HCT116 (cell line): ENCODE data around the gene SRL. TPM values are rescaled to one million over a fixed set of nuclear protein-coding genes. Genes with fewer than 3 reads are reported as not detected.

ENCODE experiments used
- ATAC-seq: fragments of 200-7000 bp; cut with Tn5 transposase; 2 replicates; pipeline ENCODE4 v1.9.1; 2020; ENCODE audit warnings: mild to moderate bottlenecking, moderate library complexity
- BruUV-seq: library from RNA; stranded (reverse); fragments of 400-500 nt; replicated peaks from 2 replicates; lab custom pipeline; 2021; lab: Mats Ljungman, UMichigan
- CTCF ChIA-PET: fragments of 300-600 bp; sonication (Branson Sonifier 250); formaldehyde crosslinking; loops from one replicate; lab custom pipeline; 2021; ENCODE audit warnings: antibody characterized with exemption; lab: Charles Lee
- POLR2A ChIA-PET: fragments of 300-600, 350-600 bp; sonication (Branson Sonifier 250); formaldehyde crosslinking; loops from one replicate; lab custom pipeline; 2021; ENCODE audit warnings: antibody characterized with exemption; lab: Charles Lee
- RAD21 ChIA-PET, 2 experiments: fragments of 300-600 bp; sonication (Branson Sonifier 250); formaldehyde crosslinking; loops; one replicate each; lab custom pipeline; 2023; ENCODE audit warnings: low total read pairs in 2 of 2; ENCODE audit not compliant: uncharacterized antibody in 2 of 2, unreplicated experiment in 2 of 2, low non-redundant PET in 1 of 2; lab: Charles Lee
- DNase-seq: peaks from one replicate; pipeline ENCODE4 v3.0.0-alpha.2; 2010; ENCODE audit warnings: low read depth, low spot score
- H2AFZ ChIP-seq: fragments of 200-600 bp; shearing (Covaris generic), sonication (generic); 2 replicates; pipeline ENCODE4 v1.6.1; 2017; ENCODE audit warnings: low read depth, mixed run types, mixed read lengths, antibody characterized with exemption, low read length; ENCODE audit not compliant: poor library complexity, severe bottlenecking
- H3K27ac ChIP-seq: 2 replicates; pipeline ENCODE4 v1.5.1; 2012; ENCODE audit warnings: low read depth, low read length
- H3K27me3 ChIP-seq: fragments of 200-600 bp; sonication (generic); 2 replicates; pipeline ENCODE4 v1.6.1; 2016; ENCODE audit warnings: mixed run types, low read length, mixed read lengths; ENCODE audit not compliant: insufficient read depth
- H3K36me3 ChIP-seq, 2 experiments: fragments of 200-500 bp in 1 of 2; fragments of 200-600 bp in 1 of 2; sonication (Bioruptor generic) in 1 of 2; sonication (generic) in 1 of 2; 2 replicates each; pipeline versions ENCODE4 v1.5.1 to v1.6.1; 2014 to 2016; ENCODE audit warnings: low read length in 2 of 2, inconsistent platforms in 1 of 2, mixed read lengths in 1 of 2, mixed run types in 1 of 2; ENCODE audit not compliant: insufficient read depth in 2 of 2, control insufficient read depth in 1 of 2
- H3K4me1 ChIP-seq, 2 experiments: fragments of 200-600 bp in 1 of 2; sonication (generic) in 1 of 2; 2 replicates each; pipeline versions ENCODE4 v1.5.1 to v1.6.1; 2012 to 2017; ENCODE audit warnings: low read length in 2 of 2, inconsistent platforms in 1 of 2, mild to moderate bottlenecking in 1 of 2, mixed read lengths in 1 of 2, mixed run types in 1 of 2, moderate library complexity in 1 of 2; ENCODE audit not compliant: insufficient read depth in 2 of 2, control insufficient read depth in 1 of 2
- H3K4me2 ChIP-seq: fragments of 200-600 bp; sonication (generic); 2 replicates; pipeline ENCODE4 v1.6.1; 2017; ENCODE audit warnings: mixed run types, low read length, mixed read lengths
- H3K4me3 ChIP-seq, 2 experiments: fragments of 200-600 bp in 1 of 2; sonication (generic) in 1 of 2; replicated peaks in 1 of 2; 2 replicates each; pipeline ENCODE4 v1.5.1; 2011 to 2016; ENCODE audit warnings: low read length in 2 of 2, control low read depth in 1 of 2, low read depth in 1 of 2, mild to moderate bottlenecking in 1 of 2, mixed read lengths in 1 of 2, mixed run types in 1 of 2
- H3K79me2 ChIP-seq: fragments of 200-600 bp; sonication (generic); 2 replicates; pipeline ENCODE4 v1.6.1; 2017; ENCODE audit warnings: mild to moderate bottlenecking, mixed run types, low read length, moderate library complexity, mixed read lengths; ENCODE audit not compliant: insufficient read depth
- H3K9ac ChIP-seq: fragments of 200-600 bp; sonication (generic); 2 replicates; pipeline ENCODE4 v1.6.1; 2016; ENCODE audit warnings: low read length, mixed read lengths
- H3K9me2 ChIP-seq: fragments of 200-600 bp; sonication (generic), shearing (Covaris generic); 2 replicates; pipeline ENCODE4 v1.6.1; 2017; ENCODE audit warnings: mixed run types, mild to moderate bottlenecking, moderate library complexity; ENCODE audit not compliant: insufficient read depth
- H3K9me3 ChIP-seq, 2 experiments: fragments of 200-500 bp in 1 of 2; fragments of 200-600 bp in 1 of 2; sonication (Bioruptor generic) in 1 of 2; sonication (generic) in 1 of 2; 2 replicates each; pipeline ENCODE4 v1.6.1; 2014 to 2017; ENCODE audit warnings: low read length in 2 of 2, mixed read lengths in 2 of 2, inconsistent platforms in 1 of 2, low read depth in 1 of 2, mild to moderate bottlenecking in 1 of 2, mixed run types in 1 of 2, moderate library complexity in 1 of 2; ENCODE audit not compliant: control insufficient read depth in 1 of 2, insufficient read depth in 1 of 2
- H4K20me1 ChIP-seq: fragments of 200-600 bp; sonication (generic), shearing (Covaris generic); 2 replicates; pipeline ENCODE4 v1.6.1; 2017; ENCODE audit warnings: mixed run types, mild to moderate bottlenecking, moderate library complexity; ENCODE audit not compliant: insufficient read depth
- CBX3 ChIP-seq: IDR thresholded peaks from 2 replicates; pipeline ENCODE4 v1.6.1; 2012; ENCODE audit warnings: low read depth
- ELF1 ChIP-seq: IDR thresholded peaks from 2 replicates; pipeline ENCODE4 v1.6.1; 2012; ENCODE audit warnings: low read depth, borderline replicate concordance
- EZH2 ChIP-seq: fragments of 200-600 bp; sonication (generic); IDR thresholded peaks from 2 replicates; pipeline ENCODE4 v1.6.1; 2017; ENCODE audit warnings: antibody characterized with exemption, mixed run types
- FOSL1 ChIP-seq: IDR thresholded peaks from 2 replicates; pipeline ENCODE4 v1.6.1; 2012; ENCODE audit warnings: low read depth
- POLR2AphosphoS5 ChIP-seq: IDR thresholded peaks from 2 replicates; pipeline ENCODE4 v1.6.1; 2011; ENCODE audit warnings: mild to moderate bottlenecking, low read depth, low read length, moderate library complexity
- SIN3A ChIP-seq: IDR thresholded peaks from 2 replicates; pipeline ENCODE4 v1.6.1; 2012; ENCODE audit warnings: low read depth
- SP1 ChIP-seq: IDR thresholded peaks from 2 replicates; pipeline ENCODE4 v1.6.1; 2012; ENCODE audit warnings: low read depth
- SRF ChIP-seq: IDR thresholded peaks from 2 replicates; pipeline ENCODE4 v1.6.1; 2012; ENCODE audit warnings: low read depth
- TCF7L2 ChIP-seq: IDR thresholded peaks from 2 replicates; pipeline ENCODE4 v1.7.0; 2011; ENCODE audit warnings: borderline replicate concordance, inconsistent platforms; ENCODE audit not compliant: insufficient read depth, insufficient read length; ENCODE audit errors: extremely low read depth
- YY1 ChIP-seq: IDR thresholded peaks from 2 replicates; pipeline ENCODE4 v1.6.1; 2011; ENCODE audit warnings: low read length, low read depth, moderate library complexity, mild to moderate bottlenecking; ENCODE audit not compliant: insufficient replicate concordance; ENCODE audit errors: extremely low read depth
- ZNF274 ChIP-seq: fragments of 200-500 bp; sonication (Bioruptor generic); IDR thresholded peaks from 2 replicates; pipeline ENCODE4 v1.6.1; 2014; ENCODE audit warnings: mild to moderate bottlenecking, low read depth, low read length, inconsistent platforms
- intact Hi-C: fragments of 100-400 bp; cut with micrococcal nuclease; formaldehyde crosslinking; loops from 2 replicates; pipeline ENCODE4 v1.10.0; 2022
- total RNA-seq: library from RNA; stranded (reverse); gene quantifications from one replicate; pipeline ENCODE4 v1.2.1, GENCODE V29; 2021; ENCODE audit not compliant: unreplicated experiment
- TF ChIP-seq, protein P1 (sequence below): IDR thresholded peaks from 2 replicates; pipeline ENCODE4 v1.6.1; 2012
- TF ChIP-seq, protein P2 (sequence below): IDR thresholded peaks from 2 replicates; pipeline ENCODE4 v1.6.1; 2012
- TF ChIP-seq, protein P3 (sequence below): IDR thresholded peaks from 2 replicates; pipeline ENCODE4 v1.6.1; 2012; ENCODE audit warnings: low read depth

SRL gene
- total RNA-seq, 1 experiment from 2014 or later, result not detected

DNA sequence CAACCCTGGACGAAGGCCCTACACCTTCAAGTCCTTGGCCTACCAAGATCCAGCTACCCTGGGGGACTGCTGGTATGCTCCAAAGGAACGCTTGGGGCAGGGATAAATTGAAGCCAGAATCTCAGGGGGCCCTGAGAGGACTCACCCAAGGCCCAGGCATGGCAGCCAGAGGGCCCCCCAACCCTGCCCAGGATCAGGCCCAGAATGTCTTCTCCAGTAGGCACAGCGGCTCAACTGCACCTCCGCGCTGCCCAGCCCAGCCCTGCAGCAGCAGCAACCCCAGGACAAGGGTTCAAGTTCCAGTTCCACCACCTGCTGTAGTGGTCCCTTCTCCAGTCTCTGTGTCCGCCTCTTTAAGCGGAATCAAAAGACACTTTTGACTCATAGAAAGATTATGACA is 28.7 kb upstream of the SRL start:
- ATAC-seq (no peak), DNase-seq (no peak)
- H3K27ac ChIP-seq, result peak overlapping the region; percentile 91
- BruUV-seq, result no TSS peak
- ChIA-PET RAD21 (no interaction called here), CTCF (interaction anchor here (1.6 to 6.8 kb wide), 3 partner anchors 8 to 40 kb away, joined by 10 to 37 read pairs (median 10); no protein-coding TSS in a partner anchor), POLR2A (no interaction called here)
- H3K79me2 ChIP-seq, result peaks cover 67% of the 10 kb centered on the region
- peak overlapping the region; percentile 82 for H3K4me2 ChIP-seq
- peak overlapping the region; percentile 91 for H3K9ac ChIP-seq
- peaks cover 0 to 6% of the 10 kb centered on the region in 2 experiments; a peak in 1 of 4 replicates for H3K36me3 ChIP-seq
- H4K20me1 ChIP-seq, result no peaks in the 10 kb centered on the region
- no peaks in the 10 kb centered on the region for H3K9me2 ChIP-seq
- peaks cover 8 to 34% of the 10 kb centered on the region in 2 experiments; a peak in 3 of 4 replicates for H3K4me1 ChIP-seq
- H3K27me3 ChIP-seq, result no peaks in the 10 kb centered on the region
- TF ChIP-seq, protein P1, sequence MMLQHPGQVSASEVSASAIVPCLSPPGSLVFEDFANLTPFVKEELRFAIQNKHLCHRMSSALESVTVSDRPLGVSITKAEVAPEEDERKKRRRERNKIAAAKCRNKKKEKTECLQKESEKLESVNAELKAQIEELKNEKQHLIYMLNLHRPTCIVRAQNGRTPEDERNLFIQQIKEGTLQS, result no peak
- no peak for TF ChIP-seq YY1
- no peak for TF ChIP-seq SRF
- no peak for TF ChIP-seq CBX3
- TF ChIP-seq POLR2AphosphoS5, result no peak
- TF ChIP-seq SIN3A, result no peak
- TF ChIP-seq, protein P2, sequence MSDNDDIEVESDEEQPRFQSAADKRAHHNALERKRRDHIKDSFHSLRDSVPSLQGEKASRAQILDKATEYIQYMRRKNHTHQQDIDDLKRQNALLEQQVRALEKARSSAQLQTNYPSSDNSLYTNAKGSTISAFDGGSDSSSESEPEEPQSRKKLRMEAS, result no peak
- TF ChIP-seq FOSL1, result no peak
- TF ChIP-seq ZNF274, result no peak
- no peak for TF ChIP-seq EZH2
- TF ChIP-seq, protein P3, sequence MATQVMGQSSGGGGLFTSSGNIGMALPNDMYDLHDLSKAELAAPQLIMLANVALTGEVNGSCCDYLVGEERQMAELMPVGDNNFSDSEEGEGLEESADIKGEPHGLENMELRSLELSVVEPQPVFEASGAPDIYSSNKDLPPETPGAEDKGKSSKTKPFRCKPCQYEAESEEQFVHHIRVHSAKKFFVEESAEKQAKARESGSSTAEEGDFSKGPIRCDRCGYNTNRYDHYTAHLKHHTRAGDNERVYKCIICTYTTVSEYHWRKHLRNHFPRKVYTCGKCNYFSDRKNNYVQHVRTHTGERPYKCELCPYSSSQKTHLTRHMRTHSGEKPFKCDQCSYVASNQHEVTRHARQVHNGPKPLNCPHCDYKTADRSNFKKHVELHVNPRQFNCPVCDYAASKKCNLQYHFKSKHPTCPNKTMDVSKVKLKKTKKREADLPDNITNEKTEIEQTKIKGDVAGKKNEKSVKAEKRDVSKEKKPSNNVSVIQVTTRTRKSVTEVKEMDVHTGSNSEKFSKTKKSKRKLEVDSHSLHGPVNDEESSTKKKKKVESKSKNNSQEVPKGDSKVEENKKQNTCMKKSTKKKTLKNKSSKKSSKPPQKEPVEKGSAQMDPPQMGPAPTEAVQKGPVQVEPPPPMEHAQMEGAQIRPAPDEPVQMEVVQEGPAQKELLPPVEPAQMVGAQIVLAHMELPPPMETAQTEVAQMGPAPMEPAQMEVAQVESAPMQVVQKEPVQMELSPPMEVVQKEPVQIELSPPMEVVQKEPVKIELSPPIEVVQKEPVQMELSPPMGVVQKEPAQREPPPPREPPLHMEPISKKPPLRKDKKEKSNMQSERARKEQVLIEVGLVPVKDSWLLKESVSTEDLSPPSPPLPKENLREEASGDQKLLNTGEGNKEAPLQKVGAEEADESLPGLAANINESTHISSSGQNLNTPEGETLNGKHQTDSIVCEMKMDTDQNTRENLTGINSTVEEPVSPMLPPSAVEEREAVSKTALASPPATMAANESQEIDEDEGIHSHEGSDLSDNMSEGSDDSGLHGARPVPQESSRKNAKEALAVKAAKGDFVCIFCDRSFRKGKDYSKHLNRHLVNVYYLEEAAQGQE, result no peak
- TF ChIP-seq TCF7L2, result no peak
- TF ChIP-seq SP1, result no peak
- TF ChIP-seq ELF1, result no peak
- no peak overlapping the region for H2AFZ ChIP-seq
- intact Hi-C loops, result no loop called here
- peak overlapping the region; percentile 68 to 84 for H3K4me3 ChIP-seq
- no peaks in the 10 kb centered on the region for H3K9me3 ChIP-seq
